HG03521 (cell line): ENCODE results near the gene TMEM107.

Experiments
- ATAC-seq: cut with Tn5 transposase; IDR thresholded peaks from one replicate; pipeline ENCODE4 v1.9.1; 2021; ENCODE audit warnings: mild to moderate bottlenecking, moderate library complexity; ENCODE audit not compliant: unreplicated experiment

TMEM107 gene

DNA sequence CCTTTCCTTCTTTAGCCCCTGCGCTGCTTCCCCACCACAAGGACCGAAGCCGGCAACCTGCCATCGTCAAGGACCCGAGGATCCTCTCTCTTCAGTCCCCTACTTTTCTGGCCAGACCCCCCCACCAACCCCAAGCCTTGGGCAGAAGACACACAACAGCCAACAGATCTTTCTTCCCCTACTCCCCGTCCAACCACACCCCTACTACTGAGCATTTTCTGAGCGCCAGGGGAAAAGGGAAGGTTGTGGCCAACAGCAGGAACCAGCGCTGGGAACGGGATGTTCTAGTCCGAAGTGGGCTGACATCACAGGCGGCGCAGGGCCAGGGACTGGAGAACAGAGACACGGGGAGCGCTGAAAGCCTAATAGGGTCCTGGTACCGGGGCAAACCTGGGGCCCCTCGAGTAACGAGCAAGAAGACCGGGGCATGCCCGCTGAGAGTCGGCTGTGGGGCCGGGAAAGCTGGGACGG is 24.5 kb downstream of the TMEM107 start:
- no peak for ATAC-seq

DNA sequence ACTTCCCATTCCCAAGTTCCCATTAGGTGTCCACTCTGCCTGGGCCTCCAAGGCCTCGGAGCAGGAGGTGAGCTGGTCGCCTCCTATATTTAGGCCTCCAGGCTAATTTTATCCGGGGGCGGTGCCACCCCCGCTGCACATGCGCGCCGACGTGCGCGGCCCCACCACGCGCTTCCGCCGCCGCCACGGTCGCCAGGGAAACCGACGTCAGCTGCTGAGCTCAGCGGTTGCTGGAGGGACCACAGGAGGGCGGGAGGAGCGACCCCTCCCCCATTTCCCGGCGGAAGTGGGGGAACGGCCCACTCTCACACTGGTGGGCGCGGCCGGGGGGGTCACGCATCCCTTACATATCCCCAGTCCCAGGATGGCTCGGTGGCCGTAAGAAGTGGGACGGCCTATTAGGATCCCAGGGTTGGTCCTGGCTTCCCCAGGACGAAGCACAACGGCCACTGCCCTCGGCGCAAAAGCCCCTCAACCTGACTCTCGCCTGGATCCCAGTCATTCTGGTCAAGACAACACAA is 25.0 kb downstream of the TMEM107 start:
- ATAC-seq = peak; percentile 47

DNA sequence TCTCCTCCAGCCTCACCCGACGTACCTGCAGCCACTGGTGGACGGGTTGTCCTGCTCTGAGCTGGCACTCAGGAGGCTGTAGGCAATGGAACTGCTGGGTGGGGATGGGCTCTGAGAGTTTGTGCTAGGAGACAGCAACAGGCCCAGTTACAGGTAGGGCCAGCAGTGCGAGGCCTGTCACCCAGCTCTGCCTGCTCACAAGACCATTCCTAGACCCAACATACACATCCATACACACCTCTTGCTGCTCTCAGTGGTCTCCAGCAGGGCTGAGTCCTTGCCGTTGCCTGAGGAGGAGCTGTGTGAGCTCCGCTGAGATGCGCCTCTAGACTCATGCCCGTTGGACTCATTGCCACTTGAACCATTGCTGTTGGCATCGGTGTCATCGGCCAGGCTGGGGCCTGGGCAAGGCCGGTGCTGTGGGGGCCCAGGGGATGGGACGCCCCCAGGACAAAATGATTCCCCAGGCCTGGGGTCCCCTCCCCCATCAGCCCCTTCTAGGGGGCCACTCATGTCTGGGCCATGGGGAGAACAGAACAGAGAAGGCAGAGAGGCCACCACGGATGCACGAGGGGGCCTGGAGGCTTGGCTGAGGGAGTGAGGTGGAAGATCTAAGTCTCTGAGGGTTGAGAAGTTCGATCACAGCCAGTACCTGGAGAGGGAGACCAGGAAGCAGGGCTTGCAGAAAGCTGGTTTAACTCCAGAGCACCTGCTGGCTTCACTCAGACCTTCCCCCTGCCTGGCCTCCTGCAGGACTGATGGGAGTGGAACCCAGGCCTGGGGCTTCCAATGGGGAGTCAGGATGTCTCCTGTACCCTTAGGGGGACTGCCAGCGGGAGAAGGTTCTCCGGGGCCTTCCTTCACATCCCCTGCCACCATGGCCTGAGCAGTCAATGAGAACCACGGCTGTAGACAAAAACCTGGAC is 25.7 kb downstream of the TMEM107 start:
- ATAC-seq = no peak

DNA sequence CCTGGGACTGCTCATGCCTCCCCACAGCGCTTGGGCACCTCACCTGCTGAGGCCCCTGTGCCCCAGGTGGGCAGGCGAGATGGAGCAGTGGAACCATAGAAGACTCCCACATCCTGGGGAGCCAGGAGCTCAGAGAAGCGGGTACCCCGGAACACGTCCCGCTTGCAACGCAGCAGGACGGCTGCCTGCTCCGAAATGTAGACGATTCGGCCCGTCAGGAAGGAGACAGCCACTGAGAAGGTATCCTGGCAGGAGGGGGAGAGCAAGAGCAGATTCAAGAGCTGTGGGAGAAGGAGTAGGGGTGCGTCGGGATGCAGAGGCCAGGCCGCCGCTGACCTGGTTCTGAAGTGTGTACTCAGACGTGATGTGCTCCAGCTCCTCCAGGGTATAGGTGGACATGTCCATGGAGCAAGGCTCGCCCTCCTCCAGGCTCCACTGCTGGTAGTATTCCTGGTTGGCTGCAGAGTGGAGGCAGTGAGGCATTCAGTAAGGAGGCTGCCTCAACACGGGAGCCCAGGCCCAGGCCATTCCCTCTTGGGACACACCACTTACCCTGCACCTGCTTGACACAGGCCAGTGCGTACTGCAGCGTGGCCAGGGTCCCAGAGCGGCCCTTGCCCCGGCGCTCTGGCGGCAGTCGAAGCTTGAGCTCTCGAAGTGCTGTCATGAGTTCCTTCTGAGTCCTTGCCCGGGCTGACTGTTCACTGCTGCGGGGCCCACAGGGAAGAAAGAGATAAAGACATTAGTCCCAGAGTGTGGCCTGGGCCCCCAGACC is 26.6 kb downstream of the TMEM107 start:
- ATAC-seq = no peak

DNA sequence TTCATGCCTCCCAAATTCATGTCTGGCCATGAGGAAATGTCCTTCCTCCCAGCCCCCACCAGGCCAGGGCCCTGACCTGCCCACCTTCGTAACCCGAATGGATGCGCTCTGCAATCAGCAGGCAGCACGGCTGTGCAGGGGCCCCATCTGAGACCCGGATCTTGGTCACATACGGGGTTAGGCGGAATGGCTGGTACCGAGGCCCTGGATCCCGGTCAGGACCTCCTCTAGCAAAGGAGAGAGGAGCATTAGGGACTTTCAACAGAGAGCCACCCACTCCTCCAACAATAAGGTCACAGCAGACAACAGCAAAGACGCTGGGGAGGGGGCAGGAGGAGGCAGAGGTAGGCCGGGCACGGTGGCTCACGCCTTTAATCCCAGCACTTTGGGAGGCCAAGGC is 27.6 kb downstream of the TMEM107 start:
- ATAC-seq = no peak

DNA sequence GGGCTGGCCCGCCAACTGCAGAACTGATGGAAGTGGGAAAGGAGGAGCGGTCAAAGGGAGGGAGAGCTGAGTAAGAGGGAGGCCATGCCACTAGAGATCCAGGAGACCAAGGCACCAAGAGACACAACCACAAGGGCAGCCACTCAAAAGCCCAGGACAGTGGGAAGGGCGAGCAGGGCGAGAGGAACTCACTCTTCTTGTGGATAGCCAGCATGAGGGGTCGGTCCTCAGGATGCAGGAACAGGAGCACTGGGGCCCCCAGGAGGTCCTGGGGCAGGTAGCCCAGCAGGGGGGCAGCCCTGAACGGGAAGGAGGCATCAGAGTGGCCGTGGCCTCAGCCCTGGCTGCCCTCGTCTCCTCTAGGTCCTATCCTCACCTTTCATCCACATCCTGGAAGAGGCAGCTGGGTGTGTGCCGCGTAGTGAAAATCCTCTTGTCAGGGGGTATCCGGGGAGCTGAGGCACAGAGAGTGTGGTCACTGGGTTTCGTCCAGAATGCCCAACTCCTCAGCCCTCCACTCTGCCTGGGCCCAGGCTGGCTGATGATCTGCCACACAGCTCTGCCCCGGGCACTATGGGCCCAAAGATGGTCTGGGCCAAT is 28.3 kb downstream of the TMEM107 start:
- no peak for ATAC-seq

DNA sequence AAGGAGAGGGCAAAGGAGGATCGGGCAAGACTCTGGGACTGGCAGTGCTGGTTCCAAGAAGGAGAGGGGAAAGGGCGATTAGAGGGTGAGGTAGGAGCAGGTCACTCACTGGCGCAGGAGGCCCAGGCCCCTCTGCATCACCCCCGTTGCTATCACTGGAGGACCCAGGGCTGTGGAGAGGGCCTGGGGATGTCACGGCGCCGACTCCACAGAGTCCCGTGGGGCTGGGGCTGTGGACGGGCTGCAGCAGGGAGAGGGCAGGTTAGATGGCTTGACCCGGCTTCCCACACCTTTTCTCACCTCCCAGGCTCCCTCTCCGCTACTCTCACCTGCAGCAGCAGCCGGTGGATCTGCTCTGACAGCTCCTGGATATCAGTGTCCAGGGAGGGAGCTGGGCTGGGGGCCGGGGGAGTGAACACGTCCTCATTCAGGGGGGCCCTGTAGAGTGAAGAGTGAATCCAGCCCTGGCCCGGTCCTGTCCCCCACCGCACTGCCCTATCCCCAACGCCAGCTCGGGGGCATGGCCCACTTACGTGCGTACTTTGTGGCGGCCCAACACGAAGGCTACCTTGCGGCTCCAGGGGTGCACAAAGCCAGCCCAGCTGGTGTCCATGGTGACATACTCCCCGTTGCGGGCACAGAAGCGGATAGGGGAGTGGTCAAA is 28.9 kb downstream of the TMEM107 start:
- ATAC-seq = no peak

DNA sequence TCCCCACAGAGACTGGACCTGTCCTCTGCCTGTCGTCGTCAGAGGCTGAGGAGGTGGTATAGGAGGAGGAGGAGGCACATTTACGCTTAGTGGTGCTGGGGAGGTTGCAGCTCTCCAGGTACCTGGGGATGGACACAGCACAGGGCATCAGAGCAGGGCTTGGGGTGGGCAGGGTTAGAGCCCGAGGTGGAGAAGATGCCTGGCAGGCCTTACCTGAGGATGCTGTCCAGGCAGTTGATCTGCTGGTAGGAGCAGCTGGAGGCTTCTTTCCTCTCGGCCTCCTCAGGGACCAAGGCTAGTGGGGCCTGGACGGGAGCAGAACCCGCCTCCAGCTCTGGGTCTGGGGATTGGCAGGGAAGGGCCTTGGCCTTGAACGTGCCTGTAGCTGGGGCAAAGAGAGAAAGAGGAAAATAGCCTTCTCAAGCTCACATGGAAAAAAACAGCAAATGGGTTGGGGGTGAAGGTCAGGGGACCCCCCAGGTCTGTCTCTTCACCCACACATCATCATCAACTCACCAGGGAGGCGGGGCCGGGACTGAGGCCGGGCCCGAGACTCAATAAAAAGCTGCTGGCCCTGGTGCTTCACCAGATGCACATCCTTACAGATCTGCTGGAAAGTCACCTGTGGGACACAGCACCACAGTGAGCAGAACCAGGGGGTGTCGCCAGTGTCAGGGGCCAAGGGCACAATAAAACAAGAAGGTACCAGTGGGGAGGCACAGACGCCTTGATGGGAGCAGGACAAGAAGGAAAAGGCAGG is 29.6 kb downstream of the TMEM107 start:
- no peak for ATAC-seq

DNA sequence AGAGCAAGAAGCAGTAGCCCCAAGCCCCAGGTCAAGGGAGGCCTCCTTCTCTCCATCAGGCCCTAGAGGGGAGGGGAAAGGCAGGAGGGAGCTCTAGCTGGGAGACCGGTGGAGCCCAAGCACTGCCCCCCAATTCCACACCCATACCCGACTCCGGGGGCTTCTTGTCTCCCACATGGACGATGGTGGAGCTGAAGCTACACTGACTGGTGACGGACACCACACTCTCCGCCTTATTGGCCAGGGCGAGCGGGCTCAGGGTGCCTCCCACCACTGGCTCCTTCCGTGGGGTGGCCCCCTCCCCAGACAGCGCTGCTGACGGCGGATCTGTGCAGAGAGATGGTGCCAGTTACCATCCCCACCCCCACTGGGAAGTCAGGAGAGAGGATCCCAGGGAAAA is 30.4 kb downstream of the TMEM107 start:
- ATAC-seq = no peak

DNA sequence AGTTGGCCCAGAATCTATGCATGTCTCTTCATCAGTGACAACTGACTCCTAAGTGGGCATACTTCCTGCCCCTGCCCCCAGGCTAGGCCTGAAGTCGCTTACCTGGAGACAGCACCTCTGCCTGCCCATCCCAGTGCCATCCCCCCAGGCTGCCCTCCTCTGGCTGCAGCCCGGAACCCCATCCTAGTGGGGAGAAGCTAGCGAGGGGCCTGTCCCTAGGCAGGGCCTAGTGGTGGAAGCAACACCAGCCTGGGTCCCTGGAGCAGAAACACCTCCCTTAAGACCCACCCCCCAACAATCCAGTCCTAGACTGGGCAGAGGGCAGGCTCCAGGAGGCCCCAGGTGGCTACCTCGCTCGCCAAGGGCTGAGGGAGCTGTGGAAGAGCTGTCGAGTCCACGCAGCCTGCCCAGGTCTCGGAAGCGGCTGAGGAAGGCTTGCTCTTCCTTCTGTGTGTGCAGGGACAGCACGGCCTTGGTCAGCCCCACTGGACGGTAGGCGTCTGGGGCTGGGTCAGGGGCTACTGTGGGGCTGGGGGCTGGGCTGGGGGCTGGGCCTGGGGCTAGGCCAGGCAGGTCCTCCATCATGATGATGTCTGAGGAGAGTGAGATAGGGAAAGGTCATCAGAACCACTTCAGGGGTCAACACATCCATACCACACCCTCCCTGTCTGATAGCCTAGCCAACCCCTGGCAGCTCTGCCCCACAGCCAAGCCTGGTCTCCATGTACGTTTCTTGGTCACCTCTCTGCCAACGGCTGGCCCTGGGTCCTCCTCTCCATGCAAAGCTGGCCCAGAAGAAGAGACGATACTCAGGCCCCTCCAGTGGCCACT is 31.6 kb downstream of the TMEM107 start:
- no peak for ATAC-seq

DNA sequence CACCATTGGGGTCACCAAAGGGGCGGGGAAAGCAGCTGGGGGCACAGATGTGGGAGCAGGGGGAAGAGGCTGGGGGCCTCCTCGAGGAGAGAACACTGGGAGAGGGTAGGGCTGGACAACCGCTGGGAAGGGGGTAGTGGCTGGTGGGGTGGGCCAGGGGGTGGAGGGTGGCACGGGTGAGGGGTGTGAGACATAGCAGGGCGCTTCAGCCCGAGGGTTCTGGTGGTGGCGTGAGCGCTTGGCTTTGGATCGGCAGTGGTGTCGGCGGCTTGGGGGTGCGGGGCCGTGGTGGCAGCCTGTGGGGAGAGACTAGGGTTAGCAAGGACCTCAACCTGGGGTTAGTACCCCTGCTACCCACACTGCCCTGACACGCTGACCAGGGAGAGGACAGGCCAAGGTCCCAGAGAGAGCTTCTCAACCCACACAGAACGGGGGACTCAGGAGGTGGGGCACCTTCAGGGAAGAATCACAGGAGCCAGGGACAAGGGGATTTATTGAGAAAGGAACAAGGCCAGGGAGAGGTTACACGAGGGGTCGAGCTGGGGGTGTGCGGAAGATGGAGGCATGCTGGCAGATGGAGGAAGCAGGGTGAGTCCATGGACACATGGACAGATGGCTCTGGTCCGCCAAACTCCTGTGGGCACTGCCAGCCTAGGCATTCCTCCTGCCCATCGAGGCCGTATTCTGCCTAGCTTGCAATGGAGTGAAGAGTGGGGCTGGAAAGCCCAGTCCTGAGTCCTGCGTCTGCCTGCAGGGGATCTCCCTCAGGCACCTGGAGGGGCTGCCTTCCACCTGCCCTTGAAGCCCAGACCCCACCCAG is 32.4 kb downstream of the TMEM107 start:
- no peak for ATAC-seq

DNA sequence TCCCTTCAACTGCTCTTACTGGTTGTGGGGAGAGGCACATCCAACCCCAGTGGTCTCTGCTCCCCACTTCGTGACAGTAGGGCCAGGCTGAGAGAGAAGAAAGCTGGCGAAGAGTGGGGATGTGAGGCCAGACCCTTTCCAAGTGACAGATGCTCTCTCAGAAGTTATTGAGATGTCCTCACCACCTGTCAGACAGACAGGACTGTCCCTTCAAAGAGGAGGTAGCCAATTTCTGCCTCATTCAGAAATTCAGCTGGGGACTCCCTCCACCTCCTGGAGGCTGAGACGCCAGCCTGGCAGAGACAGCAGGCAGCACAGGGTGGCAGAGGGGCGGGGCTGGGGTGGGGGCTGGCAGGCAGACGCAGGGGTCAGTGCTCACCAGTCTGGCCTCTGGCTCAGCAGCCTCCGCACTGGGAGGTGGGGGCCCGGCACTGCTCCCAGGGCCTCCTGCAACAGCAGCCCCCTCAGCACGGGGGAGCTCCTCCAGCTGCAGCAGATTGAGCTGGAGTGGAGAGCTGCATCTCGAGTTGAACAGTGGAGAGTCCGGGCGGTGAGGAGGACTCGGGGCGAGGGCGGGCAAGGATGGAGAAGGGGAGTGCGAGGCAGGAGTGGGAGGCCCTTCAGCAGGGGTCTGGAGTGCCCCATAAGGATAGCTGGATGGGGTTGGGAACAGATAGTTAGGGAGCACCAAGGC is 33.1 kb downstream of the TMEM107 start:
- ATAC-seq = no peak

DNA sequence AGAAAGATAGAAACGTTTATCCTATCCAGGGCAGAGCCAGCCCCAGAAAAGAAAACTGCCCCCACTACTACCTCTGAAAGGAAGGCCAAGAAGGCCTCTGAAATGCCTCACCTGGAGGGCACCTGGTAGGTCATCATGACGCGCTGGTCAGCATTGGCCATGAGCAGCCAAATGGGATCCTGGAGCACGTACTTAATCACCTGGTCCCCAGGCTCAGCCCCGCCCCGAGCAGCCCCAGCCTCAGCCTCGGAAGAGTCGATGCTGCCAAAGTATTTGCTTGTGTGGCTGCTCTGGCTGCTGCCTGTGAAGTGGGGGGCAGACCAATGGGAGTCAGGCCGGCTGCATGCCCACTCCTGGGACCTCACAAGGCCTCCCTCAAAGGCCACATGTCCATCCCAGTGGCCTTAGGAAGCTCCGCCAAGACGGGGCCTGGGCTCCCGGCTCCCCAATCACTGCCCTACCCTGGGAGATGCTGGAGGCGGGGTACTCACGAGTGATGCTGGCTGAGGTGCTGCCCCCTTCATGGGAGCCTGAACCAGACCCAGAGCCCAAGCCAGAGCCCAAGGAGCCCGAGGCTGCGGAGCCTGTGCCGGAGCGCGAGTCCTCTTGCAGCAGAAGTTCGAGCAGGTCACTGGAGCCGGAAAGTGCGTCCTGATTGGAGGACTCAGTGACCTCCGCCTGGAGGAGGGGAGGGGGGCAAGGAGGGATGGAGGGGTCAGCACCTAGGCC is 33.9 kb downstream of the TMEM107 start:
- ATAC-seq = no peak

DNA sequence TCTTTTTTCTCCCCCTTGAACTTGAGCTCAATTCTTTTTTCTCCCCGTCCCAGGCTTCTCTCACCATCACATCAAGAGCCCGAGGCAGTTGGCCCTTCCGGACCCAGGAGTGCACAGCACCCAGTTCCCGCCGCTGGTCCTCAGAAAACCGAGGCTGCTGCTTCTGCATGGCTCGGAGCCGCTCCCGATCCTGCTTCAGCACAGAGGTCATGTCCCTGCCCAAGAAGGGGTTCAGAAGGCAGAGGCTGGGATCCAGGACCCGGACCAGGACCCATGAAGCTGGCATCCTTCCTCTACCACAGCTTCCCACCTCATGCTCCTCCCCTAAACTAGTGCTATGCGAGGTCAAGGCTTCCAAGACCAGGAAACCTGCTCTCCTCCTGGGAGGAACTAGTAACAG is 34.4 kb downstream of the TMEM107 start:
- no peak for ATAC-seq

DNA sequence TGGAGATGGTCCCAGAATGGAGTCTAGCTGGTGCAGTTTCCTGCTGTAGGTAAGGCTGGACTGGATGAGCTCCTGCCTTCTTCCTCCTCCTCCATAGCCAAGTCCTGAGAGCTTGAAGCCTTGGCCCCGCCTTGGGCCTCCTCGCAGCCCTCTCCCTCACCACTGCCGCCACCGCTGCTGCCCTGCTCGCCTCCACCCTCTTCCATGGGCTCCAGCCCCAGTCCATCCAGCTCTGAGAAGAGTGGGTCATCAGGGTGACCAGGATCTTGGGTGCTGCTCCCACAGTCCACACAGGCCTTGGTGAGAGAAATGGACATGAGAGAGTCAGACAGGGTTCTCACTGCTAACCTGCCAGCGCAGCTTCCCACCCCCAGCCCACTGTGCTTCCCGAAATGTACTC is 35.1 kb downstream of the TMEM107 start:
- ATAC-seq = no peak

DNA sequence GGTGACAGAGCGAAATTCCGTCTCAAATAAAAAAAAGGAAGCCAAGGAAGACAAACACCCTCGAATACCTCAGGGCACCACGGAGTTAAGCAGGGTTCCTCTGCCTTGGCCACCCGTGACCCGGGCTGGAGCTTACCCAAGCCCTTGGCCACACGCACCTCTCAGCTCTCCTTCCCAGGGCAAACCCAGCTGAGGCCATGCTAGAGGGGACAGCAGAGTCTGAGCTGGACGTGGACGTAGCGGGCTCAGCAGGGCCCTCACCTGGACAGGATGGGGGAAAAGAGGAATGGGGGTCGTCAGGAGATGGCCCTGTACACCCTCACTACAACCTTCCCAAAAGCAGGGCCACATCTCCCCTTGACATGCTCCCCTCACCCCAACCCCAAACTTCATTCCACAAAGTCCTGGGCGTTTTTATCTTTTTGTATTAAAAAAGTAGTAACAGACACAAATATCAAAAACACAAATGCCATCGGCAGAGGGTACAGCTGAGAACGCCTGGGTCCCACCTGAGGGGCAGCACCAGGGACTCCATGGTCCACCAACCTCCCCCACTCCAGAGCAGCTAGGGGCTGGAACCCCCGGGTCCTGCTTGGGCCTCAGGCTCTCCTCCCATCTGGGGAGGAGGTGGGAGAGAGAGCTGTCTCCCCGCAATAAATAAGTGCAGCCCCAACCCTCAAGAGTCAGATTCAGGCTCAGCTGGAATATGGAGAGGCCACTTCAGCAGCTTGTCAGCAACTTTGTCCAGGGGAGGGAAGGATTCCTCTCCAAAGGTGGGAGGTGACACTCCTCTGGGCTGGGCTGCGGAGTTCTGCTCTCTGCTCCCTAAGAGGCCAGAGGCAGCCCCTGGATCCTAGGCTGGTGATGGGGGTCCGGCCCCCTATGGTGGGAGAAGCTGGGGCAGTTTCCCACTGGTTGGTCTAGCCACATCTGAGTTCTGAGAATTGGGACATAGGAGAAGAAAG is 35.8 kb downstream of the TMEM107 start:
- no peak for ATAC-seq
